Endometrial microvascular endothelial cells (primary cell): ENCODE measurements around the gene KANSL1. TPM values are rescaled to one million over a fixed set of nuclear protein-coding genes. Genes with fewer than 3 reads are reported as not detected.
"Not testable (repeated sequence)": the region's sequence is repeated elsewhere in the genome, so short reads cannot be mapped to it uniquely, and the experiment has no call there.

Experiments
- in situ Hi-C: cut with HindIII; loops from 2 replicates; pipeline ENCODE4 v1.10.0; 2017; ENCODE audit warnings: low sequenced_read_pairs, low pct_unique_long_range_greater_than_20kb; ENCODE audit errors: inconsistent ontology term
- total RNA-seq: library from RNA; depleted of rRNA; stranded (reverse); fragments of >200 nt; gene quantifications from one replicate; pipeline ENCODE4 v1.2.3, GENCODE V29; 2015; ENCODE audit errors: inconsistent ontology term

The KANSL1 gene, protein sequence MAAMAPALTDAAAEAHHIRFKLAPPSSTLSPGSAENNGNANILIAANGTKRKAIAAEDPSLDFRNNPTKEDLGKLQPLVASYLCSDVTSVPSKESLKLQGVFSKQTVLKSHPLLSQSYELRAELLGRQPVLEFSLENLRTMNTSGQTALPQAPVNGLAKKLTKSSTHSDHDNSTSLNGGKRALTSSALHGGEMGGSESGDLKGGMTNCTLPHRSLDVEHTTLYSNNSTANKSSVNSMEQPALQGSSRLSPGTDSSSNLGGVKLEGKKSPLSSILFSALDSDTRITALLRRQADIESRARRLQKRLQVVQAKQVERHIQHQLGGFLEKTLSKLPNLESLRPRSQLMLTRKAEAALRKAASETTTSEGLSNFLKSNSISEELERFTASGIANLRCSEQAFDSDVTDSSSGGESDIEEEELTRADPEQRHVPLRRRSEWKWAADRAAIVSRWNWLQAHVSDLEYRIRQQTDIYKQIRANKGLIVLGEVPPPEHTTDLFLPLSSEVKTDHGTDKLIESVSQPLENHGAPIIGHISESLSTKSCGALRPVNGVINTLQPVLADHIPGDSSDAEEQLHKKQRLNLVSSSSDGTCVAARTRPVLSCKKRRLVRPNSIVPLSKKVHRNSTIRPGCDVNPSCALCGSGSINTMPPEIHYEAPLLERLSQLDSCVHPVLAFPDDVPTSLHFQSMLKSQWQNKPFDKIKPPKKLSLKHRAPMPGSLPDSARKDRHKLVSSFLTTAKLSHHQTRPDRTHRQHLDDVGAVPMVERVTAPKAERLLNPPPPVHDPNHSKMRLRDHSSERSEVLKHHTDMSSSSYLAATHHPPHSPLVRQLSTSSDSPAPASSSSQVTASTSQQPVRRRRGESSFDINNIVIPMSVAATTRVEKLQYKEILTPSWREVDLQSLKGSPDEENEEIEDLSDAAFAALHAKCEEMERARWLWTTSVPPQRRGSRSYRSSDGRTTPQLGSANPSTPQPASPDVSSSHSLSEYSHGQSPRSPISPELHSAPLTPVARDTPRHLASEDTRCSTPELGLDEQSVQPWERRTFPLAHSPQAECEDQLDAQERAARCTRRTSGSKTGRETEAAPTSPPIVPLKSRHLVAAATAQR (N-terminal part only)
- 30.5 TPM for total RNA-seq

DNA sequence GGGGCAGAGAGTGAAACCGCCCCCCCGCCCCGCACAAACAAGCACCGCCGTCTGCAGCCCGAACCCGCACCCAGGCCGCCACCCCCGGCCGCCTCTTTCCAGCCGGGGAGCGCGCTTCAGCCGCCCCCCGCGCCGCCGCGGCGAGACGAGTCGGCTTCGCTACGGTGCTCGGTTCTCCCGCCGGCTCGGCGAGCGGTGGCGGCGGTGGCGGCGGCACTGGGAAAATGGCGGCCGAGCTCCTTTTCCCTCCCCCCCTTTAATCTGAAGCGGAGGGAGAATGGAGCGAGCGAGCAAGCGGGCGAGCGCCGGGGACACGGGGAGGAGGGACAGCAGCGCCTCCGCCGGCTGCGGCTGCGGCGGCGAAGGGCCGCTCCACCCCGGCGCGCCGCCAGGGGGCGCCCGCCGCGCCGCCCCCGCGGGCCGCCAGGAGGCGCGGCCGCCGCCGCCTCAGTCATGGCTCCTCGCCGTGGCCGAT, at the start of gene KANSL1:
Gene KANSL1 (minus strand): TSS at position 279 of the 475 bp plus-strand sequence. CDS start 21,286 bp downstream, outside the sequence.
- in situ Hi-C loops = no loop called here

GRCh38 chr17:46231359-46231758, 38.1 kb upstream of the KANSL1 start:
- in situ Hi-C loops = not testable (repeated sequence)

GRCh38 chr17:46225274-46225794, 32.1 kb upstream of the KANSL1 start:
- in situ Hi-C loops = not testable (repeated sequence)

DNA sequence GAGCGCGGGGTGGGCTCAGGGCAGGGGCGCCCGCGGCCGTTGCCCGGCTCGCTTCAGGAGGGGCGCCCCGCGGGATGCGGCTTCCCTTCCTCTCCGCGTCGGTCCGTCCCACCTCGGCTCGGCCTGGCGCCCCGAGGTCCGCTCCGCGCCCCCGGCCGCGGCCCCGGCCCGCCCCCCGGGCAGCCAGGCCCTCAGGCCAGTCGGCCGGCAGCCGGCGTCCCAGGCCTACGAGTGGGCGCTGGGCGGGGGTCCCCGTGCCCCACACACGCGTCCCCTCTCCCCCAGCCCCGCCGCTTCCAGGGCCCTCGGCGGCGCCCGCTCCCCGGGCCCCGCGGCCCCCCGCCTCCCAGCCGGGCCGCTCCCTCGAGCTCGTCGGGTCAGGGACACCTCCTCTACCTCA, 31.6 kb upstream of the KANSL1 start:
- in situ Hi-C loops = not testable (repeated sequence)

DNA sequence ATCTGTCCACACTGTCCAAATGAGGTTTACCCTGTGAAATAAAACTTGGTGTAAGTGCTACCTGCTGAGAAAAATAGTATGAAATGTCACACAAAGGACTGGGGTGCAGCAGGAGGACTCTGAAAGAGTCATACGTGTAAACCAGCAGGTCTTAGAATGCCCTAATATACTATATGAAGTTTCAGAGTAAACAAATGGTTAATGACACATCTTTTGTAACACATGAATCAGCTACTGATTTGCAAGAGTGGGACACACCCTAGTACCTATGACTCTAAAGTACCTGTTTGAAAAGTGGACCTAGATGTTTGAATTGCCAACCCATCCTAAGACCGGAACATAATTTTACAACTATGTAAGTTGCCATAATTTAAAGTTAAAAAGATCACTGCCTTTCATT, 29.8 kb upstream of the KANSL1 start:
- in situ Hi-C loops = not testable (repeated sequence)

GRCh38 chr17:46216682-46217081, 23.5 kb upstream of the KANSL1 start:
- in situ Hi-C loops = no loop called here

DNA sequence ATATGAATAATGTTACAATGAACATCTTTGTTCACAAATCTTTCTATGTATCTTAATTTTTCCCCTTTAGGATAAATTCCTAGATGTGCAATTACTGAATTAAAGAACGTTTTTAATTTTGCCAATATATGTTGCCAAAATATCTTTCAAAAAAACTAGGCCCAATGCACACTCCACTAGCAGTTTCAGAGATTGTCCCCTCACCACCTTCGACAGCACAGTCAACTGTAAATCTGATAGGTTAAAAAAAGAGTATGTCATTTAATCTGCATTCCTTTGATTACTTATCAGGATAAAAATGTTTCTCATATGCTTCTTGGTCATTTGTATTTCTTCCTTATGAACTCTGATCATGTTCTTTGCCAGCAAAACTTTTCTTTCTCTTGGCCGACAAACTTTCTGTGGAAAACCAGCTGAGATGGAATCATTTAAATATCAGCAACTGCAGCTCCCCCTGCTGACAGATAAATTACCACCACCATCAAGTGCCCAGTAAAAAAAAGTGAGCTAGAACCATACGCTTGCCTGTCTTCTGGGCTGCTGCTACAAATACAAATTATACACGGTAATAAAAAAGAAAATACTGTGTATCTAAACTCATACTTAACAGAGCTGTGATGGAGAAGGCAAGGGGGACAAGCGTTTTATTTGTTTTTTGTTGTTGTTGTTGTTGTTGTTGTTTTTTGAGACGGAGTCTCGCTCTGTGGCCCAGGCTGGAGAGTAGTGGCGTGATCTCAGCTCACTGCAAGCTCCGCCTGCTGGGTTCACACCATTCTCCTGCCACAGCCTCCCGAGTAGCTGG, 19.6 kb upstream of the KANSL1 start:
- in situ Hi-C loops = no loop called here

DNA sequence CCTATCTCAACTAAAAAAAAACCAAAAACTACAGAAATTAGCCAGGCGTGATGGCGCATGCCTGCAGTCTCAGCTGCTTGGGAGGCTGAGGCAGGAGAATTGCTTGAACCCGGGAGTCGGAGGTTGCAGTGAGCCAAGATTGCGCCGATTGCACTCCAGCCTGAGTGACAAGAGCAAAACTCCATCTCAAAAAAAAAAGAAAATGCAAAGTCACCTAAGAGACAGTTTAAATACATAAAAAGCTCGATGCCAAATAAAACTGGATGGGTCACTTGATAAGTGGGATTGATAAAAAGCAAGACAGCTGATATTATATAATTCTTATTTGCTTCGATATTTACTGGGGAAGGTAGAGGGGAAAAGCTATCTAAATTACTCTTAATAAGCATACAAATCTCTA, 15.8 kb upstream of the KANSL1 start:
- in situ Hi-C loops = no loop called here

DNA sequence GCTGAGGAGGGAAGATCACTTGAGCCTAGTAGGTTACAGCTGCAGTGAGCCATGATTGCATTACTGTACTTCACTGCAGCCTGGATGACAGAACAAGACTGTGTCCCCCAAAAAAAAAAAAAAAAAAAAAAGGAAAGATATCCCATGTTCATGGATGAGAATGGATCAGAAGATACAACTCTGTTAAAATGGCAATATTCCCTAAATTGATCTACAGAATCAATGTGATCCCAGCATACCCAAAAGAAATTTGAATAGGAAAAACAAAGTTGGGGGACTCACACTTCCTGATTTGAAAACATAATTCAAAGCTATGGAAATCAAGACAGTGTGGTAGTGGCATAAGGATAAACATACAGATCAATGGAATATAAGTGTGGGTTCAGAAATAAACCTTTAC, 12.7 kb upstream of the KANSL1 start:
- in situ Hi-C loops = no loop called here

DNA sequence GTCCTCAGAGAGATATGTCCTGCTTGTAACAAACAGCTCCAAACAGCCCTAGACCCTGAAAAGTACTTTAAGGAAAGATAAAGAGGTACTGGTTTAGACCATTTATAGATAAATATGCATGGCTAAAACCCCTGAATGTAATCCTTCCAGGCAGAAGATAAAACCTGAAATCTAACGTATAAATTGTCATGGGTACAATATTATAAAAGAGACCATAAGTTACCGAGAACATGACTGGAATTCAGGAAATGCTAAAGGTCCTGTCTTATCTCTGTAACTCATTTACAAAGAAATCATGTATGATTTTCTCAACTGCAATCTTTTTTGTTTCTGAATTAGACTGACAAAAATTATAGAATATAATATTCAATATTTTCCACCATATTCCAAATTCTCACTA, 9.2 kb upstream of the KANSL1 start:
- in situ Hi-C loops = no loop called here

DNA sequence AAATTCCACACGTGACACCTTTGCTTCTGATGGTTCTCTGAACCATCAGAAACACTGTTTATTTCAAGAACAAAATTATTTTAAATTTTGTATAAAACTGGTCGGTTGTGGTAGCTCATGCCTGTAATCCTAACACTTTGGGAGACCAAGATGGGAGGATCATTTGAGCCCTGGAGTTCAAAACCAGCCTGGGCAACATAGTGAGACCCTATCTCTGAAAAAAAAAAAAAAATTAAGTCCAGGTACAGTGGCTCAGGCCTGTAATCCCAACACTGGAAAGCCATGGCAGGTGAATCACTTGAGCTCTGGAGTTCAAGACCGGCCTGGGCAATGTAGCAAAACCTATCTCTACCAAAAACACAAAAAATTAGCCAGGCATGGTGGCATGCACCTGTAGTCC, 8.3 kb upstream of the KANSL1 start:
- in situ Hi-C loops = no loop called here

DNA sequence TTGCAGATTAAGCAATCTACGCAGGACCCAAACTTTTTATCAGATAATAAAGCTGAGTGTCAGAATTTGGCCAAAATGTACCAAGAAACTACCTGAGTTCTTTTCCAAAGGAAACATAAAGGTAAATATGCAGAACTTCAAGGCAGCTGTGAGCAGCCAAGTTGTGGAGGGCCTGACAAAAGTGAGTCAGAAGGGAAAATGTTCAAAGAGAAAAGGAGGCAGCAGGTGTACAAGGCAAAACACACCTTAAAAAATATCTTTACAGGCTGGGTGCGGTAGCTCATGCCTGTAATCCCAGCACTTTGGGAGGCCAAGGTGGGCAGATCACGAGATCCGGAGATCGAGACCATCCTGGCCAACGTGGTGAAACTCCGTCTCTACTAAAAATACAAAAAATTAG, 7.0 kb upstream of the KANSL1 start:
- in situ Hi-C loops = no loop called here

DNA sequence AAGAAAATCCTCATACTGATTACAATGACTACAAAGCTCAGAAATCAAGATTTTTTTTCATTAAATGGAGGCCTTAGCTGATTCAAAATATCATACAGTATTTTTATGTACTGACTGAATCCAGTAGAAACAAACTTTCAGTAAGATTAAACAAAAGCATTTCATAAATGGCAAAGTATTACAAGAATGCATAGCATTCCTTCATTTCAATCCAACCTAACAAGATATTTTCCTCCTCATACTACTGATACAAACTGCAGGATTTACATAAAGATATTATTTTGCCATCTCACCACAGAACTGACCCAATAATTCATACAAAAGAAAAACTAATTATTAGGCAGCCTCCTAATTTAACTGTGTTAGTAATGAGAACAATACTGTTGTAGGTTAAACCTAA, 6.2 kb upstream of the KANSL1 start:
- in situ Hi-C loops = no loop called here

GRCh38 chr17:46198233-46198632, 5.0 kb upstream of the KANSL1 start:
- in situ Hi-C loops = no loop called here

- in situ Hi-C loops = no loop called here
Measured at GRCh38 chr17:46197530-46197929, 4.3 kb upstream of the KANSL1 start.

DNA sequence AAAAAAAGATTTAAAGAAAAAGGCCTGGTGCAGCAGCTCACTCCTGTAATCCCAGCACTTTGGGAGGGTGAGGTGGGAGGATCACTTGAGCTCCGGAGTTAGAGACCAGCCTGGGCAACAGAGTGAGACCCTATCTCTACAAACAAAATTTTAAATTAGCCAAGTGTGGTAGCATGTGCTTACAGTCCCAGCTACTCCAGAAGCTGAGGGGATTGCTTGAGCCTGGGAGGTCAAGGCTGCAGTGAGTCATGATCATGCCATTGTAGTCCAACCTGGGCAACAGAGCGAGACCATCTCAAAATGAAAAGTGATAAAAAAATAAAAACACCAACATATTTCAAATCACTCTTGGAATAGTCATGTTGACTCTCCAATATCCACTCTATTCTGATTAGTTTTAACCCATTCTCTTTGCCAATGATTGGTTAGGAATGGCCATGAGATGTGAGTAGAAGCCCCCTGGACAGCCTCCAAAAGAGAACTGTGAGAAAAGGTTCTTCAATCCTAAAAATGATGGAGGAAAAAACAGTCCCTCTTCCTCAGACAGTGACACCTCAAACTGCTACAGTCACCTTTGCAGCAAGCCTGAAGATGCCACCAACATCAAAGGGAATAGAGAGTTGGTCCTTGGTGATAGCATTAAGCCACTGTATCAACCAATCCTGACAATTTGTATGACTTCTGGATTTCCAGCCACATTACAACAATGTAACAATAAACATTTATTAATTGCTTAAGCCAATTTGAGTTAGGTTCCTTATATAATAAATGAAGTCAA, 2.9 kb upstream of the KANSL1 start:
- in situ Hi-C loops = no loop called here

GRCh38 chr17:46195217-46195855, 2.1 kb upstream of the KANSL1 start:
- in situ Hi-C loops = no loop called here
